Caco-2 (cell line): ENCODE data around the gene MOB2. TPM values are rescaled to one million over a fixed set of nuclear protein-coding genes. Genes with fewer than 3 reads are reported as not detected.

Source experiments
- BruUV-seq: library from RNA; stranded (reverse); fragments of 400-500 nt; replicated peaks from 2 replicates; lab custom pipeline; 2021; lab: Mats Ljungman, UMichigan
- CTCF ChIA-PET: fragments of 300-600 bp; sonication (Branson Sonifier 250); formaldehyde crosslinking; loops from one replicate; lab custom pipeline; 2022; ENCODE audit warnings: antibody characterized with exemption; lab: Charles Lee
- POLR2A ChIA-PET: fragments of 300-600 bp; sonication (Branson Sonifier 250); formaldehyde crosslinking; loops from one replicate; lab custom pipeline; 2022; ENCODE audit warnings: antibody characterized with exemption; lab: Charles Lee
- DNase-seq, 2 experiments: peaks; one replicate each; pipeline versions ENCODE4 v3.0.0 to v3.0.0-alpha.2; 2020 to 2022
- H3K27me3 ChIP-seq: replicated peaks from 2 replicates; pipeline ENCODE4 v1.6.0; 2011; ENCODE audit warnings: low read length; ENCODE audit not compliant: control insufficient read depth, insufficient read depth
- H3K36me3 ChIP-seq: 2 replicates; pipeline ENCODE4 v1.5.1; 2011; ENCODE audit warnings: low read length; ENCODE audit not compliant: control insufficient read depth, insufficient read depth
- H3K4me1 ChIP-seq: fragments of 250-450 bp; sonication (Bioruptor Pico); 2 replicates; pipeline ENCODE4 v1.5.1; 2020; ENCODE audit warnings: mild to moderate bottlenecking
- H3K4me3 ChIP-seq: 2 replicates; pipeline ENCODE4 v1.5.1; 2011; ENCODE audit warnings: low read depth, mild to moderate bottlenecking, control low read depth, low read length
- H3K9me3 ChIP-seq: fragments of 250-450 bp; sonication (Bioruptor Pico); 2 replicates; pipeline ENCODE4 v1.5.1; 2020; ENCODE audit warnings: mild to moderate bottlenecking, moderate library complexity
- H3K27ac Mint-ChIP-seq: one replicate; pipeline ENCODE4 v1.8.0; 2022; ENCODE audit warnings: mixed read lengths; ENCODE audit not compliant: unreplicated experiment
- H3K27me3 Mint-ChIP-seq: one replicate; pipeline ENCODE4 v1.8.0; 2022; ENCODE audit warnings: mixed read lengths; ENCODE audit not compliant: insufficient read depth, unreplicated experiment
- H3K36me3 Mint-ChIP-seq: one replicate; pipeline ENCODE4 v1.8.0; 2022; ENCODE audit warnings: mild to moderate bottlenecking, mixed read lengths; ENCODE audit not compliant: insufficient read depth, unreplicated experiment
- H3K4me1 Mint-ChIP-seq: one replicate; pipeline ENCODE4 v1.8.0; 2022; ENCODE audit warnings: low read depth, mixed read lengths; ENCODE audit not compliant: unreplicated experiment
- H3K4me3 Mint-ChIP-seq: one replicate; pipeline ENCODE4 v1.8.0; 2022; ENCODE audit warnings: mild to moderate bottlenecking, moderate library complexity, mixed read lengths; ENCODE audit not compliant: unreplicated experiment
- H3K9me3 Mint-ChIP-seq: one replicate; pipeline ENCODE4 v1.8.0; 2022; ENCODE audit warnings: mixed read lengths; ENCODE audit not compliant: unreplicated experiment
- CTCF ChIP-seq, 2 experiments: fragments of 200-600 bp in 1 of 2; IDR thresholded peaks; 1 replicate in 1 of 2; 2 replicates in 1 of 2; pipeline versions ENCODE4 v1.5.1 to v1.8.0; 2011 to 2022; ENCODE audit warnings: antibody characterized with exemption in 1 of 2, control low read depth in 1 of 2, inconsistent platforms in 1 of 2, low read depth in 1 of 2, low read length in 1 of 2, mild to moderate bottlenecking in 1 of 2, moderate library complexity in 1 of 2; ENCODE audit not compliant: insufficient read depth in 1 of 2, severe bottlenecking in 1 of 2, unreplicated experiment in 1 of 2
- intact Hi-C: fragments of 100-400 bp; cut with micrococcal nuclease; formaldehyde crosslinking; loops from one replicate; pipeline ENCODE4 v1.10.0; 2022; ENCODE audit not compliant: unreplicated experiment
- total RNA-seq: library from RNA; stranded (reverse); gene quantifications from 2 replicates; pipeline ENCODE4 v1.2.3, GENCODE V29; 2022

MOB2 gene
- total RNA-seq, 1 experiment from 2014 or later = 32.7 TPM

GRCh38 chr11:1471736-1472135 is 14.8 kb downstream of the MOB2 start:
- Mint-ChIP-seq H3K4me3 (no peak overlapping the region), H3K27ac (no peak overlapping the region), H3K9me3 (no peaks in the 10 kb centered on the region), H3K27me3 (no peaks in the 10 kb centered on the region), H3K36me3 (peaks cover 36% of the 10 kb centered on the region), H3K4me1 (peaks cover 6% of the 10 kb centered on the region)
- ChIA-PET CTCF (no interaction called here), POLR2A (no interaction called here)
- Histone ChIP-seq H3K4me3 (no peak overlapping the region), H3K36me3 (no peaks in the 10 kb centered on the region), H3K9me3 (no peaks in the 10 kb centered on the region), H3K4me1 (no peaks in the 10 kb centered on the region), H3K27me3 (no peaks in the 10 kb centered on the region)
- intact Hi-C loops = no loop called here
- TF ChIP-seq CTCF (IDR thresholded peaks at IDR 0.05; ENCODE audit: insufficient read depth in 1 of 2, low read depth in 1 of 2, low read length in 1 of 2, severe bottlenecking in 1 of 2, unreplicated experiment in 1 of 2) = no peak
- no peak for DNase-seq
- BruUV-seq = no TSS peak

GRCh38 chr11:1470681-1471611 is 15.6 kb downstream of the MOB2 start:
- H3K36me3 Mint-ChIP-seq = peaks cover 40% of the 10 kb centered on the region
- H3K27me3 ChIP-seq = no peaks in the 10 kb centered on the region
- H3K4me1 Mint-ChIP-seq = peaks cover 6% of the 10 kb centered on the region
- no peak overlapping the region for H3K4me3 ChIP-seq
- no peak for DNase-seq
- TF ChIP-seq CTCF (IDR thresholded peaks at IDR 0.05; ENCODE audit: insufficient read depth in 1 of 2, low read depth in 1 of 2, low read length in 1 of 2, severe bottlenecking in 1 of 2, unreplicated experiment in 1 of 2) = no peak
- H3K9me3 Mint-ChIP-seq = no peaks in the 10 kb centered on the region
- ChIA-PET POLR2A (no interaction called here), CTCF (no interaction called here)
- H3K4me1 ChIP-seq = no peaks in the 10 kb centered on the region
- H3K4me3 Mint-ChIP-seq = no peak overlapping the region
- intact Hi-C loops = no loop called here
- BruUV-seq = no TSS peak
- no peaks in the 10 kb centered on the region for H3K36me3 ChIP-seq
- H3K9me3 ChIP-seq = no peaks in the 10 kb centered on the region
- no peak overlapping the region for H3K27ac Mint-ChIP-seq
- H3K27me3 Mint-ChIP-seq = no peaks in the 10 kb centered on the region

GRCh38 chr11:1469911-1470680 is 16.5 kb downstream of the MOB2 start:
- Histone ChIP-seq H3K4me3 (no peak overlapping the region), H3K4me1 (no peaks in the 10 kb centered on the region), H3K36me3 (no peaks in the 10 kb centered on the region), H3K27me3 (no peaks in the 10 kb centered on the region), H3K9me3 (no peaks in the 10 kb centered on the region)
- ChIA-PET POLR2A (no interaction called here), CTCF (no interaction called here)
- no peak for DNase-seq
- H3K4me3 Mint-ChIP-seq = no peak overlapping the region
- H3K27me3 Mint-ChIP-seq = no peaks in the 10 kb centered on the region
- peaks cover 6% of the 10 kb centered on the region for H3K4me1 Mint-ChIP-seq
- TF ChIP-seq CTCF (IDR thresholded peaks at IDR 0.05; ENCODE audit: insufficient read depth in 1 of 2, low read depth in 1 of 2, low read length in 1 of 2, severe bottlenecking in 1 of 2, unreplicated experiment in 1 of 2) = no peak
- intact Hi-C loops = no loop called here
- H3K36me3 Mint-ChIP-seq = peaks cover 48% of the 10 kb centered on the region
- H3K9me3 Mint-ChIP-seq = no peaks in the 10 kb centered on the region
- no peak overlapping the region for H3K27ac Mint-ChIP-seq
- no TSS peak for BruUV-seq
